ENCODE measurements around the gene SLC29A1.

- peak in 1 of 5 experiments; percentile 27 for TF ChIP-seq CTCF (IDR thresholded peaks at IDR 0.05 in 4 of 5, conservative IDR thresholded peaks at IDR 0.05 in 1 of 5)
- no peak for TF ChIP-seq POLR2A (IDR thresholded peaks at IDR 0.05)
Measured at GRCh38 chr6:44264154-44265006, 41.0 kb downstream of the SLC29A1 start.
